Peyer's patch (tissue), 4 donors: ENCODE data around the gene FILIP1. TPM values are rescaled to one million over a fixed set of nuclear protein-coding genes. Genes with fewer than 3 reads are reported as not detected.
"Not testable (repeated sequence)": the region's sequence is repeated elsewhere in the genome, so short reads cannot be mapped to it uniquely, and the experiment has no call there.

Experiments used
- DNase-seq, 3 donors: peaks; one replicate each; pipeline ENCODE4 v3.0.0-alpha.2; 2017 to 2019
- H3K27ac ChIP-seq, 4 donors: fragments of 200-600 bp; sonication (generic); one replicate each; pipeline ENCODE4 v1.5.1; 2016 to 2019
- H3K27me3 ChIP-seq, 2 donors: fragments of 200-600 bp; sonication (generic); one replicate each; pipeline ENCODE4 v1.5.1; 2019
- H3K36me3 ChIP-seq, 3 donors: fragments of 200-600 bp; sonication (generic); one replicate each; pipeline ENCODE4 v1.5.1; 2016 to 2019
- H3K4me1 ChIP-seq, 4 donors: fragments of 200-600 bp; sonication (generic); one replicate each; pipeline ENCODE4 v1.5.1; 2016 to 2019
- H3K4me3 ChIP-seq, 4 donors: fragments of 200-600 bp; sonication (generic); 1 replicate in 3 of 4; 2 replicates in 1 of 4; pipeline ENCODE4 v1.5.1; 2016 to 2019; ENCODE audit warnings: mild to moderate bottlenecking in 1 of 4
- H3K9me3 ChIP-seq, 4 donors: fragments of 200-600 bp; sonication (generic); one replicate each; pipeline ENCODE4 v1.5.1; 2016 to 2019; ENCODE audit warnings: mild to moderate bottlenecking in 1 of 4
- CTCF ChIP-seq, 6 experiments: fragments of 450-650 bp in 4 of 6; fragments of 200-600 bp in 2 of 6; sonication (generic) in 1 of 6; IDR thresholded peaks; one replicate each; pipeline ENCODE4 v1.5.1; 2017 to 2019; ENCODE audit warnings: antibody characterized with exemption in 6 of 6, mild to moderate bottlenecking in 3 of 6, moderate library complexity in 1 of 6
- POLR2A ChIP-seq, 2 donors: fragments of 450-650 bp; IDR thresholded peaks; one replicate each; pipeline ENCODE4 v1.5.1; 2017; ENCODE audit warnings: antibody characterized with exemption in 2 of 2, mild to moderate bottlenecking in 2 of 2, moderate library complexity in 2 of 2
- total RNA-seq, 4 donors: library from RNA; depleted of rRNA; stranded (reverse); fragments of >200 nt; gene quantifications; one replicate each; pipeline ENCODE4 v1.1.0, GENCODE V29; 2016

The FILIP1 gene
- total RNA-seq, 4 donors from 2014 or later = 1.1 to 7.4 (median 4.0) TPM

GRCh38 chr6:75436869-75437268, 56.7 kb downstream of the FILIP1 start:
- peak in 1 of 3 donors; percentile 46 for DNase-seq
- H3K27ac ChIP-seq = peak overlapping the region in 2 of 4 donors; percentile 4 to 56

GRCh38 chr6:75432809-75433208, 60.8 kb downstream of the FILIP1 start:
- not testable (repeated sequence) for H3K27me3 ChIP-seq, DNase-seq, H3K4me3 ChIP-seq, H3K4me1 ChIP-seq, H3K36me3 ChIP-seq, H3K27ac ChIP-seq, H3K9me3 ChIP-seq

More at GRCh38 chr6:75436869-75437268, 56.7 kb downstream of the FILIP1 start:
- TF ChIP-seq CTCF (IDR thresholded peaks at IDR 0.05) (no peak), POLR2A (IDR thresholded peaks at IDR 0.05) (no peak)
- Histone ChIP-seq H3K4me1 (no peaks in the 10 kb centered on the region), H3K4me3 (no peak overlapping the region), H3K36me3 (no peaks in the 10 kb centered on the region), H3K27me3 (no peaks in the 10 kb centered on the region), H3K9me3 (no peaks in the 10 kb centered on the region)

GRCh38 chr6:75431379-75431778, 62.2 kb downstream of the FILIP1 start:
- Histone ChIP-seq H3K4me1 (no peaks in the 10 kb centered on the region), H3K27me3 (no peaks in the 10 kb centered on the region), H3K9me3 (no peaks in the 10 kb centered on the region), H3K4me3 (no peak overlapping the region), H3K36me3 (no peaks in the 10 kb centered on the region), H3K27ac (peak overlapping the region in 1 of 4 donors; percentile 1)
- DNase-seq = no peak
- TF ChIP-seq CTCF (IDR thresholded peaks at IDR 0.05) = no peak
- TF ChIP-seq POLR2A (IDR thresholded peaks at IDR 0.05) = no peak

GRCh38 chr6:75430631-75431325, 62.8 kb downstream of the FILIP1 start:
- Histone ChIP-seq H3K9me3 (no peaks in the 10 kb centered on the region), H3K4me1 (no peaks in the 10 kb centered on the region), H3K36me3 (no peaks in the 10 kb centered on the region), H3K27me3 (no peaks in the 10 kb centered on the region), H3K4me3 (no peak overlapping the region), H3K27ac (peak overlapping the region in 1 of 4 donors; percentile 1)
- no peak for DNase-seq
- TF ChIP-seq CTCF (IDR thresholded peaks at IDR 0.05) (no peak), POLR2A (IDR thresholded peaks at IDR 0.05) (no peak)

- H3K4me3 ChIP-seq = no peak overlapping the region
- TF ChIP-seq POLR2A (IDR thresholded peaks at IDR 0.05) = no peak
Measured at GRCh38 chr6:75429061-75429703, 64.4 kb downstream of the FILIP1 start.

GRCh38 chr6:75428204-75428603, 65.4 kb downstream of the FILIP1 start:
- H3K27me3 ChIP-seq = no peaks in the 10 kb centered on the region
- TF ChIP-seq CTCF (IDR thresholded peaks at IDR 0.05) (no peak), POLR2A (IDR thresholded peaks at IDR 0.05) (no peak)
- H3K4me1 ChIP-seq = no peaks in the 10 kb centered on the region
- H3K9me3 ChIP-seq = no peaks in the 10 kb centered on the region
- H3K27ac ChIP-seq = no peak overlapping the region
- no peak for DNase-seq
- H3K36me3 ChIP-seq = no peaks in the 10 kb centered on the region
- H3K4me3 ChIP-seq = no peak overlapping the region

More at GRCh38 chr6:75429061-75429703, 64.4 kb downstream of the FILIP1 start:
- H3K27ac ChIP-seq = no peak overlapping the region
- no peaks in the 10 kb centered on the region for H3K36me3 ChIP-seq
- DNase-seq = no peak
- no peaks in the 10 kb centered on the region for H3K4me1 ChIP-seq
- H3K9me3 ChIP-seq = no peaks in the 10 kb centered on the region
- H3K27me3 ChIP-seq = no peaks in the 10 kb centered on the region
